ENCODE measurements around the gene DICER1. TPM values are rescaled to one million over a fixed set of nuclear protein-coding genes. Genes with fewer than 3 reads are reported as not detected.

The DICER1 gene
- total RNA-seq, 4 donors from 2014 or later = 38.3 to 124 (median 54.4) TPM

DNA sequence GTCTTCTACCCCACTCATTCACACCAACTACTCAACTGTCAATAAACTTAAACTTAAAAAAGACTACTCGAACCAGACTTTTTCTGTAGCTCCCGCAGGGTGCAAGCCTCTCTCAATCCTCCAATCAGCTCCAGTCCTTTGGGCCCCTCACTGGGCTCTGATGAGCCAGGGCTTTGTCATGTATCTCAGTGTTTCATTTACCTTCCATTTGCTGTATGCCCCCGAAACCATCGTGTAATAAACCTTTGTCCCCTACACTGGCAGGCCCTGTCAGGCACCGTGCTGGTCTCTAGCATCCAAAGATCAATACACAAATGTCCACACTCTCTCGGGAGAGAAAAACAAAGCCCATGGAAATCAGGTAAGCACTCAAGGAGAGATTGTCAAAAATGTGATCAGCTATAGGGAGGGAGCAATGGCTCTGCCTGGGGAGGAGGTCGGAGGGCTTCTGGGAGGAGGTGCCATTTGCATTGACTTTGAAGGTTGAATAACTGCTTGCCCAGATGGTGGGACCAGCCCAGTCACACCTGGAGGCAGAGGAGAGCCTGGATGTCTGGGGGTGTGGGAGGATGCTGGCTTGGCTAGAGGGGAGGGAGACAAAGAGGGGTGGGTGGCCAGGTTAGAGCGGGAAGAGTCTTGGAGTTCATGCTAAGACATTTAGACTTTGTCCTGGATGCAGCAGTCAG is 42.1 kb upstream of the DICER1 start:
- no peak for TF ChIP-seq POLR2A (IDR thresholded peaks at IDR 0.05)
- no peak for TF ChIP-seq POLR2AphosphoS5 (IDR thresholded peaks at IDR 0.05)
- no peak for TF ChIP-seq EP300 (IDR thresholded peaks at IDR 0.05)
- 71% methylated on average over 7 of the region's 8 CpGs for WGBS
- H3K27ac ChIP-seq = no peak overlapping the region

DNA sequence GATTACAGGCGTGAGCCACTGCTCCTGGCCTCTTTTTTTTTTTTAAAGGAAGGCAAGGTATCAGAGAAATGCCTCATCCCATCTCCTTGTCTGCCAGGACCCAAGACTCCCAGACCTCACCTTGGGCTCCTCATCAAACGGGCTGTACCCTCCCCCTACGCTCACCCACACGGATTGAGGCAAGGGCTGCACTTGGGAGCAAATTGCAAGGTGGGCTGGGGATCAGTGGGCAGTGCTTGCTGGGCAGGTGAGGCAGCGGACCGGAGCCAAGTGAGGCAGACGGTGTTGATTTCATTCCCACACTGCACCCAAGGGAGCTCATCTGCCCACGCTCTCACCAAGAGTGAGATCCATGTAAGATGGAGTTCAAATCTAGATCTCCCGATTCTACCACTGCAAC is 41.0 kb upstream of the DICER1 start:
- Histone ChIP-seq H3K27ac (no peak overlapping the region), H3K4me1 (no peaks in the 10 kb centered on the region), H3K27me3 (no peaks in the 10 kb centered on the region), H3K4me3 (no peak overlapping the region), H3K9me3 (no peaks in the 10 kb centered on the region), H3K36me3 (no peaks in the 10 kb centered on the region)
- TF ChIP-seq POLR2AphosphoS5 (IDR thresholded peaks at IDR 0.05) (no peak), EP300 (IDR thresholded peaks at IDR 0.05) (no peak)
- TF ChIP-seq, protein P1, sequence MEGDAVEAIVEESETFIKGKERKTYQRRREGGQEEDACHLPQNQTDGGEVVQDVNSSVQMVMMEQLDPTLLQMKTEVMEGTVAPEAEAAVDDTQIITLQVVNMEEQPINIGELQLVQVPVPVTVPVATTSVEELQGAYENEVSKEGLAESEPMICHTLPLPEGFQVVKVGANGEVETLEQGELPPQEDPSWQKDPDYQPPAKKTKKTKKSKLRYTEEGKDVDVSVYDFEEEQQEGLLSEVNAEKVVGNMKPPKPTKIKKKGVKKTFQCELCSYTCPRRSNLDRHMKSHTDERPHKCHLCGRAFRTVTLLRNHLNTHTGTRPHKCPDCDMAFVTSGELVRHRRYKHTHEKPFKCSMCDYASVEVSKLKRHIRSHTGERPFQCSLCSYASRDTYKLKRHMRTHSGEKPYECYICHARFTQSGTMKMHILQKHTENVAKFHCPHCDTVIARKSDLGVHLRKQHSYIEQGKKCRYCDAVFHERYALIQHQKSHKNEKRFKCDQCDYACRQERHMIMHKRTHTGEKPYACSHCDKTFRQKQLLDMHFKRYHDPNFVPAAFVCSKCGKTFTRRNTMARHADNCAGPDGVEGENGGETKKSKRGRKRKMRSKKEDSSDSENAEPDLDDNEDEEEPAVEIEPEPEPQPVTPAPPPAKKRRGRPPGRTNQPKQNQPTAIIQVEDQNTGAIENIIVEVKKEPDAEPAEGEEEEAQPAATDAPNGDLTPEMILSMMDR (IDR thresholded peaks at IDR 0.05) = no peak
- DNase-seq (ENCODE audit: low spot score in 2 of 2) = no peak
- 91% methylated on average over 9 of the region's 9 CpGs for WGBS

More for the DNA sequence above, 42.1 kb upstream of the DICER1 start:
- DNase-seq (ENCODE audit: low spot score in 2 of 2) = no peak
- Histone ChIP-seq H3K9me3 (no peaks in the 10 kb centered on the region), H3K4me3 (no peak overlapping the region), H3K27me3 (no peaks in the 10 kb centered on the region), H3K36me3 (peaks cover 2% of the 10 kb centered on the region), H3K4me1 (no peaks in the 10 kb centered on the region)

DNA sequence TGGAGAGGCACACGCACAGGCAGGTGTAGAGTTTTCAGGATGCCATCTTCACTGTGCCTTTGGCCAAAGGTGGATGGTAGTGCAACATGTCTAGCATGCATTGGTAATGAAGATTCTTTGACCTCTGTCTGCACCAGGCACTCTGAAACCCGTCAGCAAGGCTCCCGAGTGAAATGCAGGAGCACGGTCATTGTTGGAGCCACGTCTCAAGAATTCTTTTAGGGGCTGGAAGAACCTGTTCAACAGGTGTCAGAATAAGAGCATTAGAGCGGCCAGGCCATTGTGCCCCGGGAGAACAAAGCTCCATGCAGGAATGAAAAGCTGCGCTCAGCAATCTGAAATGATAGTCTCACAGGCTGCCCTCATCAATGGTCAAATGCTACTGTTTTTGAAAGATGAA is 40.2 kb upstream of the DICER1 start:
- no peak overlapping the region for H3K4me3 ChIP-seq
- 74% methylated on average over 8 of the region's 8 CpGs for WGBS
- no peaks in the 10 kb centered on the region for H3K4me1 ChIP-seq
- no peak overlapping the region for H3K27ac ChIP-seq
- no peaks in the 10 kb centered on the region for H3K9me3 ChIP-seq
- no peaks in the 10 kb centered on the region for H3K27me3 ChIP-seq
- H3K36me3 ChIP-seq = no peaks in the 10 kb centered on the region
- no peak for TF ChIP-seq POLR2A (IDR thresholded peaks at IDR 0.05)
- TF ChIP-seq, protein P1 (IDR thresholded peaks at IDR 0.05) = no peak
- no peak for TF ChIP-seq POLR2AphosphoS5 (IDR thresholded peaks at IDR 0.05)
- no peak for TF ChIP-seq EP300 (IDR thresholded peaks at IDR 0.05)
- no peak for DNase-seq (ENCODE audit: low spot score in 2 of 2)

DNA sequence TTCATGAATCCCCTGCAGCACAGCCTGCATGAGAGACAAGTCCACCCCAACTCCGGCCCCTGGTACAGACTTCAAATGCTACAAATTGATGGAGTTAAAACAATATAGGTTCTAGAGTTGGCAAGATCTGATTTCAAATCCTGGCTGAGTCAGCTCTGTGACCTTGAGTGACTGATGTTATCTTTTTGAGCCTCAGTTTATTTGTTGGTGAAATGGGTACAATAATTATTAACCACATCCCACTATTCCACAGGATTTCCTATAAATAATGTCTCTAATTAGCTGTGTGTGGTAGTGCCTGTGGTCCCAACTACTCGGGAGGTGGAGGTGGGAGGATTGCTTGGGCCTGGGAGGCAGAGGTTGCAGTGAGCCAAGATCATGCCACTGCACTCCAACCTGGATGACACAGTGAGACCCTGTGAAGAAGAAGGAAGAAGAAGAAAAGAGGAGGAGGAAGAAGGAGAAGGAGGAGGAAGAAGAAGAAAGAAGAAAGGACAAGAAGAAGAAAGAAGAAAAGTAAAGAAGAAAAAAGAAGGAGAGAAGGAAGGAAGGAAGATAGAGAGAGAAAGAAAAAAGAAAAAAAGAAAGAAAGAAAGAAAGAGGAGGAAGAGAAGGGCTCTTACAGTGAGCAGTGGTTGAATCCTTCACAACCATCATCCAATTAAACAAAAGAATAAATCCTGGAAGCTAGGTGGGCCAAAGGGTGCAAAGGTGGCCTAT is 39.7 kb upstream of the DICER1 start:
- WGBS = 88% methylated on average over 2 of the region's 2 CpGs
- no peaks in the 10 kb centered on the region for H3K4me1 ChIP-seq
- H3K36me3 ChIP-seq = no peaks in the 10 kb centered on the region
- no peak overlapping the region for H3K27ac ChIP-seq
- TF ChIP-seq POLR2AphosphoS5 (IDR thresholded peaks at IDR 0.05) (no peak), EP300 (IDR thresholded peaks at IDR 0.05) (no peak), POLR2A (IDR thresholded peaks at IDR 0.05) (no peak)
- TF ChIP-seq, protein P1 (IDR thresholded peaks at IDR 0.05) = no peak
- no peaks in the 10 kb centered on the region for H3K9me3 ChIP-seq
- H3K4me3 ChIP-seq = no peak overlapping the region
- no peak for DNase-seq (ENCODE audit: low spot score in 2 of 2)
- H3K27me3 ChIP-seq = no peaks in the 10 kb centered on the region

DNA sequence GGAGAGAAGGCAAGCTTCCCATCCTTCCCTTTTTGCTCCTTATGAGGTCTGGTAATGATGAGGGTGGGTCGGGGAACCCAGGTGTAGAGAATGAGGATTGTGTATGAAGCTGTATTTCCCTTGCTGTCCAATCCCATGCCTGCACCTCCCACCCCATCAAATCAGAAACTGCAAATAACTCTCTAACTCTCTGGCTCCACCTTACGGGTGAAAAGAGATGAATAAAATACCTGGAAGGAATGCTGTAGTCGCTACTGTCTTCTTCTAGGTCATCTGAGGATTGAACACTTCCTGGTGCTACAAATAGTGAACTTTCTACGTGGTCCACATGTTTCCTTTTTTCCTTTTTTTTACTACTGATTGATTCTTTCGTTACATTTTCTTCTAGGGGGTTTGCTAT is 38.9 kb upstream of the DICER1 start:
- H3K9me3 ChIP-seq = no peaks in the 10 kb centered on the region
- H3K27me3 ChIP-seq = no peaks in the 10 kb centered on the region
- H3K36me3 ChIP-seq = no peaks in the 10 kb centered on the region
- H3K27ac ChIP-seq = no peak overlapping the region
- no peak overlapping the region for H3K4me3 ChIP-seq
- no peak for DNase-seq (ENCODE audit: low spot score in 2 of 2)
- TF ChIP-seq EP300 (IDR thresholded peaks at IDR 0.05) = no peak
- no peak for TF ChIP-seq POLR2A (IDR thresholded peaks at IDR 0.05)
- TF ChIP-seq, protein P1 (IDR thresholded peaks at IDR 0.05) = no peak
- no peak for TF ChIP-seq POLR2AphosphoS5 (IDR thresholded peaks at IDR 0.05)
- H3K4me1 ChIP-seq = no peaks in the 10 kb centered on the region
- 49% methylated on average over 5 of the region's 5 CpGs for WGBS
